GM23338 (cell line): Measurements from ENCODE around the gene SNX5. TPM values are rescaled to one million over a fixed set of nuclear protein-coding genes. Genes with fewer than 3 reads are reported as not detected.

Experiments
- ATAC-seq: fragments of 200-7000 bp; cut with Tn5 transposase; 3 replicates; pipeline ENCODE4 v1.9.1; 2020
- DNase-seq: peaks from one replicate; pipeline ENCODE4 v3.0.0-alpha.2; 2015; ENCODE audit warnings: low spot score
- H2AFZ ChIP-seq: fragments of 200-600 bp; sonication (generic); 2 replicates; pipeline ENCODE4 v1.8.0; 2016; ENCODE audit warnings: antibody characterized with exemption, mild to moderate bottlenecking, moderate library complexity
- H3F3A ChIP-seq: fragments of 200-600 bp; sonication (generic); replicated peaks from 2 replicates; pipeline ENCODE4 v1.8.0; 2017; ENCODE audit warnings: antibody characterized with exemption, mixed run types, low read depth
- H3K27ac ChIP-seq: fragments of 200-600 bp; sonication (generic); 2 replicates; pipeline ENCODE4 v1.6.1; 2016; ENCODE audit warnings: low read depth
- H3K27me3 ChIP-seq: fragments of 200-600 bp; sonication (generic); 2 replicates; pipeline ENCODE4 v1.8.0; 2016; ENCODE audit warnings: mild to moderate bottlenecking, mixed run types, moderate library complexity; ENCODE audit not compliant: insufficient read depth
- H3K36me3 ChIP-seq: fragments of 200-600 bp; sonication (generic); 2 replicates; pipeline ENCODE4 v1.8.0; 2016; ENCODE audit warnings: mild to moderate bottlenecking; ENCODE audit not compliant: insufficient read depth
- H3K4me1 ChIP-seq: fragments of 200-600 bp; sonication (generic); 2 replicates; pipeline ENCODE4 v1.8.0; 2016; ENCODE audit warnings: mild to moderate bottlenecking, moderate library complexity; ENCODE audit not compliant: insufficient read depth
- H3K4me2 ChIP-seq: fragments of 200-600 bp; sonication (generic); 2 replicates; pipeline ENCODE4 v1.7.1; 2017; ENCODE audit warnings: mixed run types
- H3K4me3 ChIP-seq: fragments of 200-600 bp; sonication (generic); 2 replicates; pipeline ENCODE4 v1.6.1; 2016; ENCODE audit warnings: mixed run types
- H3K79me2 ChIP-seq: fragments of 200-600 bp; sonication (generic); replicated peaks from 2 replicates; pipeline ENCODE4 v1.8.0; 2017; ENCODE audit warnings: mild to moderate bottlenecking; ENCODE audit not compliant: insufficient read depth
- H3K9me2 ChIP-seq: fragments of 200-600 bp; sonication (generic); 2 replicates; pipeline ENCODE4 v1.8.0; 2017; ENCODE audit not compliant: insufficient read depth
- H4K20me1 ChIP-seq: fragments of 200-600 bp; sonication (generic); replicated peaks from 2 replicates; pipeline ENCODE4 v1.8.0; 2017; ENCODE audit warnings: mild to moderate bottlenecking; ENCODE audit not compliant: insufficient read depth
- H3K27ac Mint-ChIP-seq: 2 replicates; pipeline ENCODE4 v1.8.0; 2020; ENCODE audit warnings: inconsistent platforms, mild to moderate bottlenecking, moderate library complexity, mixed read lengths
- H3K27me3 Mint-ChIP-seq: 3 replicates; pipeline ENCODE4 v1.8.0; 2022; ENCODE audit warnings: low read depth, mild to moderate bottlenecking, moderate library complexity, mixed read lengths, inconsistent platforms; ENCODE audit not compliant: insufficient read depth, poor library complexity
- H3K36me3 Mint-ChIP-seq: 3 replicates; pipeline ENCODE4 v1.8.0; 2021; ENCODE audit warnings: low read depth, mild to moderate bottlenecking, inconsistent platforms, moderate library complexity, mixed read lengths
- H3K4me1 Mint-ChIP-seq: 3 replicates; pipeline ENCODE4 v1.8.0; 2020; ENCODE audit warnings: mild to moderate bottlenecking, inconsistent platforms, mixed read lengths
- H3K4me3 Mint-ChIP-seq: 3 replicates; pipeline ENCODE4 v1.8.0; 2021; ENCODE audit warnings: moderate library complexity, mild to moderate bottlenecking, inconsistent platforms, mixed read lengths
- H3K9me3 Mint-ChIP-seq: 3 replicates; pipeline ENCODE4 v1.8.0; 2020; ENCODE audit warnings: moderate library complexity, mild to moderate bottlenecking, inconsistent platforms, mixed read lengths
- ETS1 ChIP-seq: IDR thresholded peaks from 2 replicates; pipeline ENCODE4 v1.6.1; 2016; ENCODE audit warnings: antibody characterized with exemption
- JUNB ChIP-seq: IDR thresholded peaks from one replicate; pipeline ENCODE4 v1.6.1; 2016; ENCODE audit warnings: antibody characterized with exemption; ENCODE audit not compliant: unreplicated experiment
- polyA plus RNA-seq: library from polyadenylated mRNA; unstranded; fragments of >200 nt; fragmentation: Nextera tagmentation; extraction: Ambion mirVana; gene quantifications from 2 replicates; pipeline ENCODE4 v1.2.1, GENCODE V29; 2016
- total RNA-seq: library from RNA; depleted of rRNA; stranded (reverse); fragments of >200 nt; shearing (Covaris generic); gene quantifications from 2 replicates; pipeline ENCODE4 v1.2.3, GENCODE V29; 2014
- TF ChIP-seq, protein P1 (sequence below): fragments of 250-450 bp; sonication (Bioruptor Pico); IDR thresholded peaks from 2 replicates; pipeline ENCODE4 v1.5.0; 2020; ENCODE audit warnings: mild to moderate bottlenecking, moderate library complexity

The SNX5 gene
- total and polyA plus RNA-seq, 2 experiments from 2014 or later: 167 to 287 TPM

DNA sequence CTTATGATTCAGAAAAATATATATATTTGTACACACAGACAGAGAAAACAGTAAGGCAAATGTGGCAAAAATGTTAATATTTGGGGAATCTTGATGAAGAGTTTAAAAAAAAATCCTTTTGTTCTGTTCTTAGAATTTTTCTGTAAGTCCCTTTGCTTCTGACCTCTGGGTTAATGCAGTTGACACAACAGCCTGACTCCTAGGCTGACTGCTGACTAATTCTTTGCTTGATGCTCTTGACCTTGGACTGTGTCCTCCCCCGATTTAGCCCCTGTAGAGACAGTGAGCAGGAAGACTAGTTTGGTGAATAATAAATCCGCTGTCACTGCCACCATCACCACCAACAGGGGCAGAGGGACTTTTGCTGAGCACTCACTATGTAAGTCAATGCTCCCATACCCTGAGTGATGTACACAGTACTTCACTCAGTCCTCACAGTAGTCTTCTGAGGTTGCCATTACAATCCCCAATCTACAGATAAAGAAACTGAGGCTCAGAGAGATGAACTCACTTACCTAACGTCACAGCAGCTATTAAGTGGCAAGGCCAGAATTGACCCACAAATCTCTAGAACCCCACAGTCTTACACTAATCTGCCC, 71.7 kb downstream of the SNX5 start:
- peaks cover 3% of the 10 kb centered on the region; the same call in 1 of the 3 replicates for H3K36me3 Mint-ChIP-seq
- H3K9me3 Mint-ChIP-seq: peaks cover 16% of the 10 kb centered on the region
- H3K27me3 Mint-ChIP-seq: peaks cover 2% of the 10 kb centered on the region
- H3K4me3 Mint-ChIP-seq: no peak overlapping the region
- no peak overlapping the region for H3K4me3 ChIP-seq
- TF ChIP-seq ETS1: no peak
- H3K9me2 ChIP-seq: no peaks in the 10 kb centered on the region; the same call in 1 of the 2 replicates
- H3K4me1 ChIP-seq: peaks cover 30% of the 10 kb centered on the region
- H2AFZ ChIP-seq: no peak overlapping the region
- no peak for DNase-seq
- peaks cover 26% of the 10 kb centered on the region for H3K4me1 Mint-ChIP-seq
- no peaks in the 10 kb centered on the region for H3K79me2 ChIP-seq
- H3F3A ChIP-seq: no peaks in the 10 kb centered on the region
- H4K20me1 ChIP-seq: no peaks in the 10 kb centered on the region
- no peaks in the 10 kb centered on the region for H3K27me3 ChIP-seq
- H3K36me3 ChIP-seq: no peaks in the 10 kb centered on the region
- H3K27ac Mint-ChIP-seq: no peak overlapping the region
- H3K4me2 ChIP-seq: peak overlapping the region; percentile 79
- ATAC-seq: no peak
- H3K27ac ChIP-seq: no peak overlapping the region

GRCh38 chr20:17896193-17896723, 72.3 kb downstream of the SNX5 start:
- Histone ChIP-seq H3K9me2 (no peaks in the 10 kb centered on the region; the same call in 1 of the 2 replicates), H3K4me2 (peak overlapping the region; percentile 79), H3F3A (no peaks in the 10 kb centered on the region), H3K27ac (no peak overlapping the region), H3K79me2 (no peaks in the 10 kb centered on the region), H3K36me3 (no peaks in the 10 kb centered on the region), H3K4me3 (peak overlapping the region; percentile 49; the same call in 1 of the 2 replicates), H3K27me3 (no peaks in the 10 kb centered on the region), H3K4me1 (peaks cover 30% of the 10 kb centered on the region), H2AFZ (peak overlapping the region; percentile 86), H4K20me1 (no peaks in the 10 kb centered on the region)
- DNase-seq (no peak), ATAC-seq (no peak; the same call in 2 of the 3 replicates)
- Mint-ChIP-seq H3K4me1 (peaks cover 26% of the 10 kb centered on the region), H3K9me3 (peaks cover 18% of the 10 kb centered on the region), H3K27ac (no peak overlapping the region), H3K36me3 (peaks cover 3% of the 10 kb centered on the region; the same call in 1 of the 3 replicates), H3K27me3 (peaks cover 2% of the 10 kb centered on the region), H3K4me3 (no peak overlapping the region; the same call in 2 of the 3 replicates)
- TF ChIP-seq, protein P1, sequence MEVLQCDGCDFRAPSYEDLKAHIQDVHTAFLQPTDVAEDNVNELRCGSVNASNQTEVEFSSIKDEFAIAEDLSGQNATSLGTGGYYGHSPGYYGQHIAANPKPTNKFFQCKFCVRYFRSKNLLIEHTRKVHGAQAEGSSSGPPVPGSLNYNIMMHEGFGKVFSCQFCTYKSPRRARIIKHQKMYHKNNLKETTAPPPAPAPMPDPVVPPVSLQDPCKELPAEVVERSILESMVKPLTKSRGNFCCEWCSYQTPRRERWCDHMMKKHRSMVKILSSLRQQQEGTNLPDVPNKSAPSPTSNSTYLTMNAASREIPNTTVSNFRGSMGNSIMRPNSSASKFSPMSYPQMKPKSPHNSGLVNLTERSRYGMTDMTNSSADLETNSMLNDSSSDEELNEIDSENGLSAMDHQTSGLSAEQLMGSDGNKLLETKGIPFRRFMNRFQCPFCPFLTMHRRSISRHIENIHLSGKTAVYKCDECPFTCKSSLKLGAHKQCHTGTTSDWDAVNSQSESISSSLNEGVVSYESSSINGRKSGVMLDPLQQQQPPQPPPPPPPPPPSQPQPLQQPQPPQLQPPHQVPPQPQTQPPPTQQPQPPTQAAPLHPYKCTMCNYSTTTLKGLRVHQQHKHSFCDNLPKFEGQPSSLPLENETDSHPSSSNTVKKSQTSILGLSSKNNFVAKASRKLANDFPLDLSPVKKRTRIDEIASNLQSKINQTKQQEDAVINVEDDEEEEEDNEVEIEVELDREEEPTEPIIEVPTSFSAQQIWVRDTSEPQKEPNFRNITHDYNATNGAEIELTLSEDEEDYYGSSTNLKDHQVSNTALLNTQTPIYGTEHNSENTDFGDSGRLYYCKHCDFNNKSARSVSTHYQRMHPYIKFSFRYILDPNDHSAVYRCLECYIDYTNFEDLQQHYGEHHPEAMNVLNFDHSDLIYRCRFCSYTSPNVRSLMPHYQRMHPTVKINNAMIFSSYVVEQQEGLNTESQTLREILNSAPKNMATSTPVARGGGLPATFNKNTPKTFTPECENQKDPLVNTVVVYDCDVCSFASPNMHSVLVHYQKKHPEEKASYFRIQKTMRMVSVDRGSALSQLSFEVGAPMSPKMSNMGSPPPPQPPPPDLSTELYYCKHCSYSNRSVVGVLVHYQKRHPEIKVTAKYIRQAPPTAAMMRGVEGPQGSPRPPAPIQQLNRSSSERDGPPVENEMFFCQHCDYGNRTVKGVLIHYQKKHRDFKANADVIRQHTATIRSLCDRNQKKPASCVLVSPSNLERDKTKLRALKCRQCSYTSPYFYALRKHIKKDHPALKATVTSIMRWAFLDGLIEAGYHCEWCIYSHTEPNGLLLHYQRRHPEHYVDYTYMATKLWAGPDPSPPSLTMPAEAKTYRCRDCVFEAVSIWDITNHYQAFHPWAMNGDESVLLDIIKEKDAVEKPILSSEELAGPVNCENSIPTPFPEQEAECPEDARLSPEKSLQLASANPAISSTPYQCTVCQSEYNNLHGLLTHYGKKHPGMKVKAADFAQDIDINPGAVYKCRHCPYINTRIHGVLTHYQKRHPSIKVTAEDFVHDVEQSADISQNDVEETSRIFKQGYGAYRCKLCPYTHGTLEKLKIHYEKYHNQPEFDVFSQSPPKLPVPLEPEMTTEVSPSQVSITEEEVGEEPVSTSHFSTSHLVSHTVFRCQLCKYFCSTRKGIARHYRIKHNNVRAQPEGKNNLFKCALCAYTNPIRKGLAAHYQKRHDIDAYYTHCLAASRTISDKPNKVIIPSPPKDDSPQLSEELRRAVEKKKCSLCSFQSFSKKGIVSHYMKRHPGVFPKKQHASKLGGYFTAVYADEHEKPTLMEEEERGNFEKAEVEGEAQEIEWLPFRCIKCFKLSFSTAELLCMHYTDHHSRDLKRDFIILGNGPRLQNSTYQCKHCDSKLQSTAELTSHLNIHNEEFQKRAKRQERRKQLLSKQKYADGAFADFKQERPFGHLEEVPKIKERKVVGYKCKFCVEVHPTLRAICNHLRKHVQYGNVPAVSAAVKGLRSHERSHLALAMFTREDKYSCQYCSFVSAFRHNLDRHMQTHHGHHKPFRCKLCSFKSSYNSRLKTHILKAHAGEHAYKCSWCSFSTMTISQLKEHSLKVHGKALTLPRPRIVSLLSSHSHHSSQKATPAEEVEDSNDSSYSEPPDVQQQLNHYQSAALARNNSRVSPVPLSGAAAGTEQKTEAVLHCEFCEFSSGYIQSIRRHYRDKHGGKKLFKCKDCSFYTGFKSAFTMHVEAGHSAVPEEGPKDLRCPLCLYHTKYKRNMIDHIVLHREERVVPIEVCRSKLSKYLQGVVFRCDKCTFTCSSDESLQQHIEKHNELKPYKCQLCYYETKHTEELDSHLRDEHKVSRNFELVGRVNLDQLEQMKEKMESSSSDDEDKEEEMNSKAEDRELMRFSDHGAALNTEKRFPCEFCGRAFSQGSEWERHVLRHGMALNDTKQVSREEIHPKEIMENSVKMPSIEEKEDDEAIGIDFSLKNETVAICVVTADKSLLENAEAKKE (CRISPR knock-in tag): no peak
- TF ChIP-seq JUNB: no peak
